ENCODE measurements around the gene CDH4.

DNA sequence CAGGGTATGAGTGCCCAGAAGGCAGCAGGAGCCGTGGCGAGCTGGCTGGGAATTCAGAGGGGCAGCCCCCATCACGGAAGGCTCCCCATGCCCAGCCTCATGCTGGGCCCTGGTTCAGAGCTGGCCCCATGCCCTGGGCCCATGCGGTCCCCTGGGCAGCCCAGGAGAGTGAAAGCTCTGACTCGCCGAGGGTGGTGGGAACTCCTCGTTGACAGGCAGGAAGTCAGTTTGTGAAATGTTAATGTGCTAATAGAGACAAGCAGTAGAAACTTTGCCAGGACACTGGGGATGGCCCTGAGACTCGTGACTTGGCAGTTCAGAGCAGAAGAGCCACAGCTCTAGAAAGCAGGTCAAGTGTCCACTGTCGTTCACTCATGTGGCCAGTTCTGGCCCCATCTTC lies 460.6 kb downstream of the CDH4 start:
- TF ChIP-seq POLR2A (IDR thresholded peaks at IDR 0.05) = no peak
- TF ChIP-seq, protein P1, sequence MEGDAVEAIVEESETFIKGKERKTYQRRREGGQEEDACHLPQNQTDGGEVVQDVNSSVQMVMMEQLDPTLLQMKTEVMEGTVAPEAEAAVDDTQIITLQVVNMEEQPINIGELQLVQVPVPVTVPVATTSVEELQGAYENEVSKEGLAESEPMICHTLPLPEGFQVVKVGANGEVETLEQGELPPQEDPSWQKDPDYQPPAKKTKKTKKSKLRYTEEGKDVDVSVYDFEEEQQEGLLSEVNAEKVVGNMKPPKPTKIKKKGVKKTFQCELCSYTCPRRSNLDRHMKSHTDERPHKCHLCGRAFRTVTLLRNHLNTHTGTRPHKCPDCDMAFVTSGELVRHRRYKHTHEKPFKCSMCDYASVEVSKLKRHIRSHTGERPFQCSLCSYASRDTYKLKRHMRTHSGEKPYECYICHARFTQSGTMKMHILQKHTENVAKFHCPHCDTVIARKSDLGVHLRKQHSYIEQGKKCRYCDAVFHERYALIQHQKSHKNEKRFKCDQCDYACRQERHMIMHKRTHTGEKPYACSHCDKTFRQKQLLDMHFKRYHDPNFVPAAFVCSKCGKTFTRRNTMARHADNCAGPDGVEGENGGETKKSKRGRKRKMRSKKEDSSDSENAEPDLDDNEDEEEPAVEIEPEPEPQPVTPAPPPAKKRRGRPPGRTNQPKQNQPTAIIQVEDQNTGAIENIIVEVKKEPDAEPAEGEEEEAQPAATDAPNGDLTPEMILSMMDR (IDR thresholded peaks at IDR 0.05) = no peak
- TF ChIP-seq EP300 (IDR thresholded peaks at IDR 0.05) = no peak

All from sigmoid colon (tissue), 4 donors.